Hepatocyte (in vitro differentiated cells): ENCODE measurements around the gene B4GALNT4.

Source experiments
- EZH2 ChIP-seq: fragments of 200-600 bp; sonication (generic); IDR thresholded peaks from 2 replicates; pipeline ENCODE4 v1.6.1; 2016; ENCODE audit warnings: antibody characterized with exemption, mild to moderate bottlenecking, borderline replicate concordance
- EZH2phosphoT487 ChIP-seq: fragments of 200-600 bp; sonication (generic); IDR thresholded peaks from one replicate; pipeline ENCODE4 v1.6.1; 2018; ENCODE audit warnings: antibody characterized with exemption, mild to moderate bottlenecking, low read depth, moderate library complexity; ENCODE audit not compliant: unreplicated experiment, severe bottlenecking
- TF ChIP-seq, protein P1 (sequence below): fragments of 200-600 bp; sonication (generic); IDR thresholded peaks from 2 replicates; pipeline ENCODE4 v1.5.1; 2016; ENCODE audit warnings: antibody characterized with exemption, mild to moderate bottlenecking; ENCODE audit not compliant: poor library complexity

DNA sequence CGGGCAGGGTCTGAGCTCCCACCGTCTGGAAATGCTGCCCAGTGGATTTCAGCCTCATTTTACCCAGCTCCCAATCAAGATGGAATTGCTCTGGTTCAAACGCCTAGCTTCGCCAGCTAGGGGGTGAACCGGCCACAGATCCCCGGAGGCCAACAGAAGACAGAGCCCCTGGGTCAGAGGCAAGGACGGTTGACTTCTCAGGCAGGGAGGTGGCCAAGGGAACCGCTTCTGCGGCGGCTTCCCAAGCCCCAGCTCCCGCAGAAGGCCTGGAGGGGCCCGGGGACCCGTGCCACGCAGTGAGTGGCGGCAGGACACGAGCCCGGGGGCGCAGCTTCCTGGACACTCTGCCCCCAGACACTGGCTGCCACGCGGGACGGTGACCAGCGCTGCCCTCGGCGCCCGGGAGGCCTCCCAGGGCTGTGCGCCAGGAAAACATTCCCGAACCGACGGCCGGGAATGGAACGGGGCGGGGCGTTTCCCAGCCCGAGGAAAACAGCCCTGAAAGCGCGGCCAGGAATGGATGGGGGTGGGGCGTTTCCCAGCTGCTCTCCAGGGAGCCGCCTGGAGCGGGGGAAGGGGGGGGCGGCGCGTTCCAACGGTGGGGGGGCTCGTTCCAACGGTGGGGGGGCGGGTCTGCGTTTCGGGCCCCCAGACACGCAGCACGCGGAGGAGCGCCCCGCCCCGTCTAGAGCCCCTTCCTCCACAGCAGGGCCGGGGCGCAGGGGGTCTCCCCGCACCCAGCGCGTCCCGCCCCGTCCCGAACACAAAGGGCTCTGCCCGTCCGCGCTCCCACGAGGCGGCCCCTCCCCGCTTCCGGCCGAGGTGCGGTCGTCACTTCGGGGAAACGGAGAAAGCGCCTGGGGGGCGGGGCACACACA lies 13.5 kb upstream of the B4GALNT4 start:
- TF ChIP-seq EZH2phosphoT487 (no peak), EZH2 (no peak)
- TF ChIP-seq, protein P1, sequence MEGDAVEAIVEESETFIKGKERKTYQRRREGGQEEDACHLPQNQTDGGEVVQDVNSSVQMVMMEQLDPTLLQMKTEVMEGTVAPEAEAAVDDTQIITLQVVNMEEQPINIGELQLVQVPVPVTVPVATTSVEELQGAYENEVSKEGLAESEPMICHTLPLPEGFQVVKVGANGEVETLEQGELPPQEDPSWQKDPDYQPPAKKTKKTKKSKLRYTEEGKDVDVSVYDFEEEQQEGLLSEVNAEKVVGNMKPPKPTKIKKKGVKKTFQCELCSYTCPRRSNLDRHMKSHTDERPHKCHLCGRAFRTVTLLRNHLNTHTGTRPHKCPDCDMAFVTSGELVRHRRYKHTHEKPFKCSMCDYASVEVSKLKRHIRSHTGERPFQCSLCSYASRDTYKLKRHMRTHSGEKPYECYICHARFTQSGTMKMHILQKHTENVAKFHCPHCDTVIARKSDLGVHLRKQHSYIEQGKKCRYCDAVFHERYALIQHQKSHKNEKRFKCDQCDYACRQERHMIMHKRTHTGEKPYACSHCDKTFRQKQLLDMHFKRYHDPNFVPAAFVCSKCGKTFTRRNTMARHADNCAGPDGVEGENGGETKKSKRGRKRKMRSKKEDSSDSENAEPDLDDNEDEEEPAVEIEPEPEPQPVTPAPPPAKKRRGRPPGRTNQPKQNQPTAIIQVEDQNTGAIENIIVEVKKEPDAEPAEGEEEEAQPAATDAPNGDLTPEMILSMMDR, result no peak
